ENCODE data around the gene MATN4.

Gene MATN4

DNA sequence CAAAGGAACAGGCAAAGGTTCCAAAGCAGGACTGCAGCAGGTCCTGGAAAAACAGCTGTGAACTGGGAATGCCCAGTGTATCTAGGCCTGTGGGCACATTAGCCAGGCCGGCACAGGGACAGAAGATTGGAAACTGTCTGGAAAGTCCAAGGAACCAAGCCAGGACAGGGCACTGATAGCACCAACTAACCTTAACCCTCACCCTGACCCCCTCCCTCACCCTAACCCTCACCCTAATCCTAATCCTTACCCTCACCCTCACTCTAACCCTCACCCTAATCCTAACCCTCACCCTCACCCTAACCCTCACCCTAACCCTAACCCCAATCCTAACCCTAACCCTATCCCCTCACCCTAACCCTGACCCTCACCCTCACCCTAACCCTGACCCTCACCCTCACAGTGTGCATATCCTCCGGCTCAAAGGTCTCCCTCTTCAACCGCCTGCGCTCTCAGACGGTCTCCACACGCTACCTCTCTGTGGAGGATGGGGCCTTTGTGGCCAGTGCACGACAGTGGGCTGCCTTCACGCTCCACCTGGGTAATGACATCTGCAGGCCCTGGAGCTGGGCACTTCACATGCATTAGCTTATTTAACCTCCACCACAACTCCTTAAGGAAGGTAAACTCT lies 5.1 kb upstream of the MATN4 start:
- peak in 1 of 2 experiments; percentile 46 for DNase-seq

DNA sequence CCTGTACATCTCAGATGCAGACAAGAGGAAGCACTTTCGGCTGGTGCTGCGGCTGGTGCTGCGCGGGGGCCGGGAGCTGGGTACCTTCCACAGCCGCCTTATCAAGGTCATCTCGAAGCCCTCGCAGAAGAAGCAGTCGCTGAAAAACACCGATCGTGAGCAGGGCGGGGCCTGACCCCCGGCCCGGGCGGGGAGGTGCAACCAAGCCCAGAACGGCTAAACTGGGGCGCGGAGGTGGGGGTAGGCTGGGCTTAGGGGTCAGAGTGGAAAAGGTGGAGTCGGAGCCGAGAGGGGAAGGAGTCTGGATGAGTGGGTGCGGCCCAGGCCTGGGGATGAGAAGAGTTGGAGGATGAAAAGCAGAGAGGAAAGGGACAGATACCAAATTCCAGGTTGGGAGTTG lies 4.1 kb upstream of the MATN4 start:
- DNase-seq: no peak

DNA sequence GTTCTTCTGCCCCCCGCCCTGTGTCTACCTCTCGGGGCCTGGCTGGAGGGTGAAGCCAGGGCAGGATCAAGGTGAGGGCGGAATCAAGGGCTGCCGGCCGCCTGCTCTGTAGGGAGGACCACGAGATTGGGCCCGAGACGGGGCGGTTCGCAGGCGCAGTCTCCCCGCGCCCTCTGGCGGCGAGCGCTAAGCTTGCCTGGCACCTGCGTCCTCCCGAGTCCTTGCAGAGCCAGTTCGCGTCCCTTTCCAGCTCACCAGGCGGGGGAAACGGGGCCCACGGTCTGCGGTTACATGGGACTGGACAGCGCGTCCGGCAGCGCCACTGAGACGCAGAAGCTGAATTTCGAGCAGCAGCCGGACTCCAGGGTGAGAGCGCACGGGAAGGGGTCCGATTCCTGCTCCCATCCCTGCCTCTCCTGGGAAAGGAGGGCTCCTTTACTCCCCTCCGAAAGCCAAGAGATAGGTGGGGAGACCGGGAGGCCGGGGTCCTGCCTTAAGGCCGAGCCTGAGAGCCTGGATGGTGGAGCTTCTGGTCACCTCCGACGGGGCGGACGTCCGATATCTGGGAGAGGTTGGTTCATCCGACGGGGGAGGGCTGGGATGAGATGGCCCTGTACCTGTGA lies 3.6 kb upstream of the MATN4 start:
- DNase-seq: no peak

DNA sequence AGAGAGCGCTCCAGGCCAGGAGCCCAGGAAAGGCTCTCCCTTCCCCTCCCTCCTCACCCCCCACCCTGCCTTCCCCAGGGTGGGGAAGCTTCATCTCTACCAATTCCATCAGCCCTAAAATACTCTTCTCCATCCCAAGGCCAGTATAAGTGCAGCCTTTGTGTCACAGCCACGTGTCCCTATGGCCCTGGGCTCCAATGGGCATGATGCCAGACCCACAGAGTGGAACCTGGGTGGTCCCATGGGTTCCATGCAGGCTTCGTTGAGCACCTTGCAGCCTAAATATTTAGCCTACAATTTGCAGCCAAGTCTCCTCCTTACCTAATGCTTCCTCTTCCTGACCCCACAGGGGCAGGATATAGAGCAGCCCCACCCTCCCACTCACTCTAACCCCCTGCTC lies 976 bp upstream of the MATN4 start:
- DNase-seq: no peak

DNA sequence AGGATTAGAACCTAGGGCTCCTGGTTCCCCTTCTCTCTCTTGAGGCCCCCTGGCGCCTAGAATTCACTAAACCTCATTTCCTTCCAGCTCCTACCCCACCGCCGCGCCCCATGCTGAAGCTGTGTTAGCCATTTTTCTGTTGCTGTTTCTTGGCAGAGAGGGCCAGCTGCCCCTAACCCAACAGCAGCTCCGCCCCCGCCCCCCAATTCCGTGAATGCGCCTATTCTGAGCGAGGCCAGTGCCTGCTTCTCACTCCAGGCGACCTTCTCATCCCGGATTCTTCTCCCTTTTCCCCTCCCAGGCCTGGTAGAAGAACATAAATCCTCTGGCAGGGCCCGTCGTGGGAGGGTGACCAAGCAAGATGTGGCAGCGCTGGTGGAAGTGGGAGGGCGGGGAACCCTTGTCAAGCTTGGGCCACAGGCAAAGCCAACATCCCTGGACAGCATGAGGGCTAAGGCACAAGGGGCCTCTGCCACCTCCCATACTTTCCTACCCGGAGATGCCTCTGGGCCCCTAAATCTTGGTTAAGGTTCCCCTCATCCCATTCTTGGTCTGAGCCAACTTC lies 941 bp downstream of the MATN4 start:
- no peak for DNase-seq

DNA sequence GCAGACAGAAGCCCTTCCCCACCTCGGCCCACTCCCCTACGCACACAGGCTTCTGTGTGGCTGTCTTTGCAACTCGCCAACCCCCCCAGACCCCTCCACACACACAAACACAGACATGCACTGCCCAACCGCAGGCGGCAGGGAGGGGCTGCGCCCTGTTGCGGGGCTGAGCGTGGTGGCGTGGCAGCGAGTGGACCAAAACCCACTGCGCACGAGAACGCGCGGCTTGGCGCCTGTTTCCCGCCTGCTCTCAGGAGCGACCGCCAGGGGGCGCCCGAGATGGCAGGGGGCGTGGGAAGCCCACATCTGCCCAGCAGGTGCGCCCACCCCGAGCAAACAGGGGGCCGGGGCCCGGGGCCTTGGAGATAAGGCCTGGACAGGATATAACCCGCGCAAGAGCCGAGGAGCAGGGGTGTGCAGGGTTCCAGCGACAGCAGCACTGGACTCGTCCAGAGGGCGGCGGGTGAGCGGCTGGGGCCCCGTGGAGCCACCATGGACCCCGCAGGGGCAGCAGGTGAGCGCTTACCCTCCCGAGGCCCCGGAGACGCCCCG lies 1.6 kb downstream of the MATN4 start, which contains the start of gene RBPJL:
Gene RBPJL (plus strand): TSS at position 410 of the 552 bp plus-strand sequence. CDS start 83 bp downstream, at position 493.
- DNase-seq: no peak

DNA sequence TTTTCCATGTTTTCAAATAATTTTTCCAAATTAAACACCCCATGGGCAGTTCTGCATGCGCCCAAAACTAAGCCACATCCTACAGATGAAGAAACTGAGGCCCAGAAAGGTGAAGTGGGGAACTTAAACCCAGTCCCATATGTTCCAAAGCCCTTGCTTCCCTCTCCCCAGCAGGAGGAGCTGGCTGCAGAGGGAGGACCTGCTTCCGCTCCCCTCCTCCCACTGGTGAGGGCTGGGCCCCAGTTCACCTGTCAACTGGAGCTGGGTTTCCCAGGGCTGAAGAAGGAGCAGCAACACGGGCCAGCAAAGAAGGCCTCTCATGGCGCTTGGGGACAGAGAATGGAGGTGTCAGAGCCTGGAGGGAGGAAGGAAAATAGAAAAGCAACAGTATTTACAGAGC lies 2.8 kb downstream of the MATN4 start:
- DNase-seq: no peak

DNA sequence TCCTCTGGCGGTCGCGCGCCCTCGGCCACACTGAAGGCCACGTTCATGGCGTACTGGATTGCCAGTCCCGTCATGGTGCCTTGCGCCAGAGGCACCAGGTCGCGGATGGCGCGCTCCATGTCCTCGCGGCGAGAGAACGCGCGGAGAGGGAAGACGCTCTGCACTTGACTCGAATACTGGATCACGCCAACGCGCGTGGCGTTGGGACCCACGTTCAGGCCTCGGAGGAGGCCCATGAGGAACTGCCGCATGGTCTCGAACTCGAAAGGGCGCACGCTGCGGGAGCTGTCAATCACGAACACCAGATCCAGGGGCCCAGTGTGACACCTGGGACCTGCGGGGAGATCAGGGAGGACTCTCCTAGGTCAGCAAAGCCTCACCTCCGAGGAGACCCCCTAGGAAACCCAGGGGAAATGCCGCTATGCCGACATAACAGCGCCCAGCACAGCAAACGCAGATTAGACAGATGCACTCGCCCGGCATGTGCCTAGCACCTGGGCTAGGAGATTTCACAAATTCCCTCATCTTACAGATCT lies 3.6 kb downstream of the MATN4 start:
- DNase-seq: no peak

DNA sequence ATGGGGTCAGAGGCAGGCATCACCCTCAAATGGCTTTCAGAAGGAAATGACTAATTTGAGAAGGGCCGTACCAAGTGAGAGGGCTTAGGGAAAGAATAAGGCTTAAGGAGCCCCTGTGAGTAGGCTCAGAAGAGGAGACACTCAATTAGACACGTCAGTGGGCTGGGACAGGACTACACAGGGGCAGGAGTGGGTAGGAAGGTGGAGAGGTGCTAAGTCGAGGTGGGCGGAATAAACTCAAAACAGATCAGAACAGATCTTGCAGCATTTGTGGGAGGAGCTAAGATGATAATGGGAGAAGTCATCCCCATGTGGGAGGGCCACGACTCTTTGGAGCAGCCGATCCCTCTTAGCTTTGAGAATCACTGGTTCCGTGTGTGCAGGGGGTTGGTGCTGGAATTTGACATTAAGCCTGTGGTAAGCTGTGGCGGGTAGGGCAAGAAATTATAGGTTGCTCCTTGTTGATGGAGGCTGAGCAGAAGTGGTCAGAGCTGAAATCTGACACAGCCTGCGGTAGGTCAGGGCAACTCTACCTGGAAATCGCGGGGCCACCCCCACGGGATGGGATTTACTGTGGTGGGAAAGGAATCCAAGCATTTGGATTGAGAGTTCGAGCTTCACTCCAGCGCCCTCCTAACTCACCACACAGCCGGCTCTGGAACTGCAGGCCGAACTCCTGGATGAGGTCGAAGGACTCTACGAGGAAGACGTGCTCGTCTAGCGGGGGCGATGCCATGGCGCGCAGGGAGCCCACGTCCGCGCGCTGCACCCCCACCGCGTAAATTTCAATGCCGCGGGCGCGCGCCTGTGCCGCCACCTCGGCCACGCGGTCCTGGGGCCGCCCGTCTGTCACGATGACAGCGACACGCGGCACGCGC lies 4.3 kb downstream of the MATN4 start:
- no peak for DNase-seq

DNA sequence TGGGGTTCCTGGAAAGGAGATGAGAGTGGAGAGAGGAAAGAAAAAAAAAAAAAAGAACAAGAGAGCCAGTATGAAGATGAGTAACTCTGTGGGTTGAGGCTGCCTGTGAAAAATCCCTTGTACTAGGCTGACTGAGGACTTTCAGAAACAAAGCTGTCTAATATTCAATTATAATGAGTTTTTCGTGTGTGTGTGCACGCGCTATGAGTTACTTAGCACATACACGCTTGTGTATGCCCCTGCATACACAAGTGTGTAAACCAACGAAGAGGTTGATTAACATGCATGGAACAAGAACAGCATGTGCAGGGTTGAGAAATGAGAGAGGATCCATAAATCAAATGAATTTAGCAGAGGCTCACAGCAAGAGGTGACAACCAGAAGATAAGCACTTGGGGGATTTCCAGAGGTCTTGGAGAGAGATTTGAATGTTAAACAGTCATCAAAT lies 6.3 kb downstream of the MATN4 start:
- DNase-seq: no peak

DNA sequence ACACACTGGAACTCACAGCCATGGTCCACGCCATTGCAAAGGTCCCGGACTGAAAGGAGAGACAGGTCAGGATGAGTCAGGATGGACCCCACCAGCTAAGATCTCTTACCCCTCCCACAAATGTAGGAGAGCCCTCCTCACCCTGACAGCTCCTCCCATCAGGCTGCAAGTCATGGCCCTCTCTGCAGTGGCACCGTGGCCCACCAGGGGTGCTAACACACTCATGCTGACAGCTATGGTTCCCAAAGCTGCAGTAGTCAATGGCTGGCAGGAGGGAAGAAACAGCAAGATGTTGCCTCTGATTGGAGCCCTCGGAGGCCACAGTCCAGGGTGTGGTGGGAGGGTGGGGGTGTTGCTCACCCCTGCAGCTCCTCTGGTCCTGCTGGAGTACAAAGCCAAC lies 7.1 kb downstream of the MATN4 start:
- no peak for DNase-seq

DNA sequence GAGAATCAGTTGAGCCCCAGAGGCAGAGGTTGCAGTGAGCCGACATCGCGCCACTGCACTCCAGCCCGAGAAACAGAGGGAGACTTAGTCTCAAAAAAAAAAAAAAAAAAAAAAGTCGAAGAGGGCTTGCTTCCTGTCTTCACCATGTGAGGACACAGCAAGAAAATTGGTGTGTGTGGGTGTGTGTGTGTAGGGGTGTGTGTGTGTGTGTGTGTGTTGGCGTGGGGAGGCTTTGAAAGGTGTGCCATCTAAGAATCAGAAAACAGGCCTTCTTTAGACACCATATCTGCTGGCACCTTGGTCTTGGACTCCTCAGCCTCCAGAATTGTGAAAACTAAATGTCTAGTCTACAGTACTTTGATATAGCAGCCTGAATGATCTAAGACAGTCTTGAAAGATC lies 8.3 kb downstream of the MATN4 start:
- DNase-seq: no peak

DNA sequence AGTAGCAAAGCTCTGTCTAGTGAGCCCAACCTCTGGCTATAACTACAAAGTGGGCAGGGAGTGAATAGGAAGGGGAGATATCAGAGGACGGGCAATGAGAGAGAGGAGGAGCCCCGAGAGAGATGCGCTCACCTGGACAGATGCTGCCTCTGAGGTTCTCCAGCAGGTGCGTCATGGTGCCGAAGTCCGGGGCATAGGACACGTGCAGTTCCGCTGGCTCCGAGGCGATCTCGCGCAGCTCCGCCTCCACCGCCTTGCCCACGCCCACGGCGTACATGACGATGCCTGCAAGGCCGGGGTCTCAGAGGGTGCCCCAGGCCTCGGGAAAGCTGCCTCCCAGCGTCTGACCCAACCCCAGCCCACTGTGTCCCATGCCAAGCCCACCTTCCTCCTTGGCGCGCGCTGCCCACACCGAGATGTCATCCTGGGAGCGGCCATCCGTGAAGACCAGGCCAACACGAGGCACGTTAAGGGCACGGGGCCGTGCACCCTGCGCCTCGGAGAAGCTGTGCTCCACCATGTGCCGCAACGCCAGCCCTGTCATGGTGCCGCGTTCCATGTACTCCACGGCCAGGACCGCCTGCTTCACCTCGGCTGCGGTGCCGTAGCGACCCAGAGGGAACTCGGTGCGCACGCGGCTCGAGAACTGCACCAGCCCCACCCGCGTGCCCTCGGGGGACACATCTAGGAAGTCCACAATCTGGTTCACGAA lies 10.2 kb downstream of the MATN4 start:
- DNase-seq: no peak

DNA sequence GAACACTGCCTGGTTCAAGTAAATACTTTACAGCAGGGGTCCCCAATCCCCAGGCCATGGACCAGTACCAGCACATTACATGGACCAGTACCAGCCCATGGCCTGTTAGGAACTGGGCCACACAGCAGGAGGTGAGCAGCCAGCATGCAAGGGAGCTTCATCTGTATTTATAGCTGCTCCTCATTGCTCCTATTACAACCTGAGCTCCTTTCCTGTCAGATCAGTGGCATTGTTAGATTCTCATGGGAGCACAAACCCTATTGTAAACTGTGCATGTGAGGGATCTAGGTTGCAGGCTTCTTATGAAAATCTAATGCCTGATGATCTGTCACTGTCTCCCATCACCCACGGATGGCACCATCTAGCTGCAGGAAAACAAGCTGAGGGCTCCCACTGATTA lies 13.4 kb downstream of the MATN4 start:
- no peak for DNase-seq

DNA sequence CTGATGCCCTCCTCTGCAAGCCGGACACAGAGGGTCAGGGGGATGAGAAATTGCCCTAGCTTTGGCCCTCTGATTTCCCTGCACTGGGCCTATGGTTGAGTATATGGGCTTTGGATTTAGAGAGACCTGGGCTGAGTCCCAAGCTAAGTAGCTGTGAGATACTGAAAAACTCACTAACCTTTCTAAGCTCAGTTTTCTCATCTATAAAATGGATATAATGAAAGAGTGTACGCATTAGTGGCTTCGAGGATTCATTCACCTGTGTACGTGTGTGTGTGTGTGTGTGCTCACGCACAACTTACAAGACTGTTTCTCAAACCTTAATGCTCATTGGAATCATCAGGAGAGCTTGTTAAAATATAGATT lies 14.1 kb downstream of the MATN4 start:
- no peak for DNase-seq

DNA sequence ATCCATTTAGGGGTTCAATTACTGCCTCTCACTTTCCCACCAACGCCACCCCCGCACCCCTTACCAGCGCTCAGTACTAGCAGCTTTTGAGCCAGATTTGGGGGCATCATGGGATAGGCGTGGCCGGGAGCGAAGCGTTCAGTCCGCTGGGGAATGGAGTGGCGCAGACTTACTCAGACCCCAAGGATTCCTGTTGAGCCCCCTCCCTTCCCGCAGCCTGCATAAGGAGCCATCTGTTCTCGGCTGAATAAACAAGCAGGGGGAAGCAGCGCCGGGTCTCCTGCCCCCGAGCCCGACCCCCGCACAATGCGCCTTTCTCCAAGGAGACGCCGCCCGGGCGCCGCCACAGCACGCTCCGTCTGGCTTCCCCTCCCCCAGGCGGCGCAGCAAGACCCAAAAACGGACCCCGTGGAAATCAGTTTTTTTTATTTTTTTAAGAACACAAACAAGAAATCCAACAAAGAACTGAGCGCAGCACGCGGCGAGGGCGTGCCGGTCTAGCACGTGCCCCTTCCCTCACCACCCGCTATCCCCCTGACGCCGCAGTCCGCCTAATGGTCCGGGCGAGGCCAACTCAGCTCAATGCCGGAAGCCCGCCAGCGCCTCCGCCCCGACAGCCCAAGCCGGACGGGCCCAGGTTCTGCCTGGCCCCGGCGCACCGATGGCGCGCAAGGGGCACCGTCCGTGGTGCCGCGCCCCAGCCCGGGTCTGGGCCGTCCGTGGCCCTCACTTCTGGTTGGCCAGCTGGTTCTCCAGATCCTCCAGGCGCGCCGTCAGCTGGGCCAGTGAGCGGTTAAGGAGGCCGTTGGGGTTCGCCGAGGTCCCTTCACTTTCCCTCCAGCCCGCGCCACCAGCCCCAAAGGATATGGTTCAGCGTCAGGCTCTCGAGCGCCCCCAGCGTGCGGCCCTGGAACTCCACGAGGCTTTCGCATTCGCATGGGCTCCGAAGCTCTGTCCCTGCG lies 14.8 kb downstream of the MATN4 start:
- DNase-seq: peak in 1 of 2 experiments; percentile 6

DNA sequence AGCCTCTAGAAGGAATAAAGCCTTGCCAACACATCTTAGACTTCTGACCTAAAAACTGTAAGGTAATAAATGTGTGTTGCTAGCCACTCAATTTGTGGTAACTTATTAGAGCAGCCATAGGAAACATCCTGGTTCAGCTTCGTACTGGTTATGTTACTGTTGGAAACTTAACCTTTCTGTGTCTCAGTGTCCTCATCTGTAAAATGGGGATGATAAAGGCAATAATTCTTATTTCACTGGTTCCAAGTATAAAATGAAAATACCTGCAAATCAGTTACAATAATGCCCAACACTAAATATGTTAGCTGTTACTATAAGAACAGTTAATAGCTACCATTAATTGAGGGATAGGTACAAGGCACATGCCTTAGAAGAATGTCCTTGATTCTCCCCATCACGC lies 15.8 kb downstream of the MATN4 start:
- DNase-seq: no peak

DNA sequence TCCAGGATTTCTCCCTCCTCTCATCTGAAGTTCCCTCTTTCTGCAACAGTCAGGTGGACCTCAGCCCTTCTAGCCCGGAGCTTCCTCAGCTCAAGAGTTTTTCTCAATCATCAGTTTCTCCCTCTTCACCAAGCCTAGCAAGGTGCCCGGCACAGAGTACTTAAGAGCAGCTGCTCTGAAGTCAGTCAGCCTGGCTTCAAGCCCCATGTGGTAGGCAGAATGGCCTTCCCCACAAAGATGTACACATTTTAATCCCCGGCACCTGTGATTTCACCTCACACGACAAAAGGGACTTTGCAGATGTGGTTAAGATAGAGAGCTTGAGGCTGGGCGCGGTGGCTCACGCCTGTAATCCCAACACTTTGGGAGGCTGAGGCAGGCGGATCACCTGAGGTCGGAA lies 16.6 kb downstream of the MATN4 start:
- no peak for DNase-seq

DNA sequence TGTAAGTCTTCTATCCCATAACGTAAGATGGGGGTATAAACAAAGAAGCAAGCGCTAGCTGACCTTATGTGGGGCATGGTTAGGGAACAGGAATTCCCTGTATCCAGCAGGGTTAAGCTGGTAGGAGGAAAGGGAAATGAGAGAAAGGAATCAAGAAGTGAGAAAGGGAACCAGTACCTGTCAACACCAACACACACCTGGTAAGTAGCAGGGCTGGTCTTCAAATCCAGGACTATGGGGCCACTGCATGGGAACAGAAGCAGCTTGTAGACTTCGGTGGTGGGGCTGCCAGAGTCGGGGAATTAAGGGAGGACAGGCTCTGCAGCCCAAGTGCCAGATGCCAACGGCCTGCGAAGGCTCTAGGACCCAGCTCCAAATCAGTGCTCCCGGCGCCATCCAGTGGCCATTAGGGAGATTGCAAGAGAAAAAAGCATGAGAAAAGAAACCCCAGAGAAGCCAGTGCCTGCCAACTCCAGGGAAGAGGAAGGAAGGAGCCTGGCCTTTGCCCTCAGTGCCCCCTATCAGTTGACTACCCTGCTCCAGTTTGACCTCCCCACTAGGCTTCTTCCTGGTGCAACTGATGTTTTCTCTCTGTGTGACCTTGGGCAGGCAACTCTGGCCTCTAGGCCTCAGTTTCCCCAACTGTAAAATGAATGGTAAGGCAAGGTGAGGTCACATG lies 17.3 kb downstream of the MATN4 start:
- peak; percentile 24 to 25 for DNase-seq

DNA sequence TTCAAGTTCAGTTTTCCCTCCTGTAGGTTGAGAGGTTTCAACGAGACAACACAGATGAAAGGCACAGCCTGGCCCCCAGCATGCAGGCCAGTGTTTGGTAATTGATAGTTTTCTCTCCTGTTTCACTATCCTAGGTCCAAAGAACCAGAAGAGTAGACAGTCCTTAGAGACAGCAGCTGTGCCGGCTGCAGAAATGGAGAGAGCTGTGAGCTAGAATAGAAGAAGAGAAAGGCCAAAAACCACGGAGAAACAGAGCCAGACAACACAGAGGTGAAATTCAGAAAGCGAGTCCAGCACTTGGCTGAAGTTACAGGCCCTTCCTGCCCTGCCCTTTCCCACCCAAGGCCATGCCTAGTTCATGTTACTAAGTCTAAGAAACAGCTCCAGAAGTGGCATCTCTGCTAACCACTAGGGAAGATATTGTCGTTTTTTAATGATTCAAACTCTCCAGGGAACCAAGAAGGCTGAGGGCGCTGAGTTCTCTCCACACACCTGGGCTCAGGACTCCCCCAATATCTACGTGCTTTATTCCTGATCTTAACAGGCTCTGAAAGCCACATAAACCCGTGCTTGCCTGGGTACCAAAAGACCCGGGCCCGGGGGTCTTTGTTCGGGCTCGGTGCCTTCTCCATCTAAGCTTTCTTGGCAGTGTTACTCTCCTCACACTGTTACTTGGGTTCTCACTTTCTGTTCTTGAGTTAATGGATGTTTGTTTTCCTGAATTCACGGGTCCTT lies 18.0 kb downstream of the MATN4 start:
- DNase-seq: no peak
